AG09309 (cell line): ENCODE data around the gene CYP2W1.
"Not testable (repeated sequence)": the region's sequence is repeated elsewhere in the genome, so short reads cannot be mapped to it uniquely, and the experiment has no call there.

ENCODE experiments used
- DNase-seq: peaks from one replicate; pipeline ENCODE4 v3.0.0-alpha.2; 2010; ENCODE audit warnings: low read depth
- H3K4me3 ChIP-seq: 2 replicates; pipeline ENCODE4 v1.5.1; 2011; ENCODE audit warnings: mild to moderate bottlenecking, low read depth, low read length, moderate library complexity; ENCODE audit not compliant: control insufficient read depth
- TF ChIP-seq, protein P1 (sequence below): IDR thresholded peaks from 2 replicates; pipeline ENCODE4 v1.5.1; 2011; ENCODE audit warnings: mild to moderate bottlenecking, low read depth, low read length, inconsistent platforms; ENCODE audit not compliant: insufficient read depth, control insufficient read depth; ENCODE audit errors: missing control alignments

The CYP2W1 gene

GRCh38 chr7:996079-996872 is 13.3 kb downstream of the CYP2W1 start:
- no peak for DNase-seq
- TF ChIP-seq, protein P1, sequence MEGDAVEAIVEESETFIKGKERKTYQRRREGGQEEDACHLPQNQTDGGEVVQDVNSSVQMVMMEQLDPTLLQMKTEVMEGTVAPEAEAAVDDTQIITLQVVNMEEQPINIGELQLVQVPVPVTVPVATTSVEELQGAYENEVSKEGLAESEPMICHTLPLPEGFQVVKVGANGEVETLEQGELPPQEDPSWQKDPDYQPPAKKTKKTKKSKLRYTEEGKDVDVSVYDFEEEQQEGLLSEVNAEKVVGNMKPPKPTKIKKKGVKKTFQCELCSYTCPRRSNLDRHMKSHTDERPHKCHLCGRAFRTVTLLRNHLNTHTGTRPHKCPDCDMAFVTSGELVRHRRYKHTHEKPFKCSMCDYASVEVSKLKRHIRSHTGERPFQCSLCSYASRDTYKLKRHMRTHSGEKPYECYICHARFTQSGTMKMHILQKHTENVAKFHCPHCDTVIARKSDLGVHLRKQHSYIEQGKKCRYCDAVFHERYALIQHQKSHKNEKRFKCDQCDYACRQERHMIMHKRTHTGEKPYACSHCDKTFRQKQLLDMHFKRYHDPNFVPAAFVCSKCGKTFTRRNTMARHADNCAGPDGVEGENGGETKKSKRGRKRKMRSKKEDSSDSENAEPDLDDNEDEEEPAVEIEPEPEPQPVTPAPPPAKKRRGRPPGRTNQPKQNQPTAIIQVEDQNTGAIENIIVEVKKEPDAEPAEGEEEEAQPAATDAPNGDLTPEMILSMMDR: no peak
- no peak overlapping the region for H3K4me3 ChIP-seq

GRCh38 chr7:997404-998395 is 14.7 kb downstream of the CYP2W1 start:
- TF ChIP-seq, protein P1: no peak
- H3K4me3 ChIP-seq: no peak overlapping the region
- no peak for DNase-seq

DNA sequence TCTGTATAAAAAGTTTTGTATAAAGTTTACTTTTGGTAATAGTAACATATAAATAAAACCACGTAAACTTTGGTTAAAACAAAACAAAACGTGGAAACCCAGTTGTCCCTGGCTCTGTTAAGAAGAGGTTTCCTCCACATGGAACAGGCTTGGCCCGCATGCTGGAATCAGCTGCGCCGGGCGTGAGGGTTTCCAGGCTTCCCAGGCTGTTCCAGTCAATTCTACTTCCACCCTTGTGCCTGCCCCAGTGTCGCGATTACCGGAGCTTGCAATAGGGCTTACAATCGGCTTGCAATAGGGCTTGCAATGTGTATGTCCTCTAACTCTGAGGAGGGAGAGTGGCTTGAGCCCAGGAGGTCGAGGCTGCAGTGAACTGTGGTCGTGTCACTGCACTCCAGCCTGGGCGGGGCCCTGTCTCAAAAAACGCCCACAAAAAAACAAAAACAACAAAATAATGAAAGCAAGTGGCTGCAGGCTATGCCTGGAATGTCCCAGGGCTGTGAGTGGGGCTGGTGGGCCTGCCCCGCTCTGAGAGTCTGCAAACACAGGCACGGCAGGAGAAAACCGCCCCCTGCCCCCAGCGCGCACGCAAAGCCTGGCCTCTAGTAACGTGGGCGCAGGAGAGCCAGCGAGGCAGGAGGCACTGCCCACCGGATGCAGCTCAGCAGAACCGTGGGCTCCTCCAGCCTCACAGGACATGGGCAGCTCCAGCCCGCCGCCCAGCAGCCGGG is 16.3 kb downstream of the CYP2W1 start:
- TF ChIP-seq, protein P1: no peak
- no peak overlapping the region for H3K4me3 ChIP-seq
- no peak for DNase-seq

DNA sequence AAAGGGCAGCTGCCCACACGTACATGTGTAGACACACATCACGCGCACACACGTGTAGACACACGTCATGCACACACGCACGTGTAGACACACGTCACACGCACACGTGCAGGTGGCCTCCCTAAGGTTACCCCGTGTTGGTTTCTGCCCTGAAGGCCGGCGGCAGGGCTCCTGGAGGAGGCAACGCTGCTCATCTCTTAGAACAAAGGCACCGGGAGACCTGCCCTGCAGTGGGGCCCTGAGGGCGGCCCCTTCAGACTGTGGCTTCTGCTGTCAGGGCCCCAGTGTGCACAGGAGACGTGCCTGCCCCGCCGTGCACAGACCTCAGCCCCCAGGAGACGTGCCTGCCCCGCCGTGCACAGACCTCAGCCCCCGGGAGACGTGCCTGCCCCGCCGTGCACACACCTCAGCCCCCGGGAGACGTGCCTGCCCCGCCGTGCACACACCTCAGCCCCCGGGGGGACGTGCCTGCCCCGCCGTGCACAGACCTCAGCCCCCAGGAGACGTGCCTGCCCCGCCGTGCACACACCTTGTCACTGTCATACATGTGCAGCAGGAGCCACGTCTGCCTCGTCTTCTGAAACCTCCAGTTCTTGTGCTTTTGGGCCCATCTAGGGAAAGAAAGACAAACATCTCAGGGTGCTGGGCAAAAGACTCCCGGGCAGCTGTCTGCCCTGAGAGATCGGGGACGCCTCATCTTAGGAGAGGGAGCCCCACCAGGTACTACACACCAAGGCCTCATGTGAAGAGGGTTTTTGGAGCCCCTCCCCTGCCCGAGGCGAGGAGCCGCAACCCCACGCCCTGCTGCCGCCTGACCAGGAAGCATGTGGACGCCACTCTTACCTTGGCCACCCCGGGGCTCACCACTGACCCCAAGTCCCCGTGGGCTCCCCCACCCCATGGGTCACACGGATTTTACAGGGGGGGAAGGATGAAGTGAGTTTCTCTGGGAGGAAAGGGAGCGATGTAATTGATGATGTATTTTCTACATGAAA is 17.3 kb downstream of the CYP2W1 start:
- DNase-seq: no peak
- TF ChIP-seq, protein P1: no peak
- H3K4me3 ChIP-seq: no peak overlapping the region

DNA sequence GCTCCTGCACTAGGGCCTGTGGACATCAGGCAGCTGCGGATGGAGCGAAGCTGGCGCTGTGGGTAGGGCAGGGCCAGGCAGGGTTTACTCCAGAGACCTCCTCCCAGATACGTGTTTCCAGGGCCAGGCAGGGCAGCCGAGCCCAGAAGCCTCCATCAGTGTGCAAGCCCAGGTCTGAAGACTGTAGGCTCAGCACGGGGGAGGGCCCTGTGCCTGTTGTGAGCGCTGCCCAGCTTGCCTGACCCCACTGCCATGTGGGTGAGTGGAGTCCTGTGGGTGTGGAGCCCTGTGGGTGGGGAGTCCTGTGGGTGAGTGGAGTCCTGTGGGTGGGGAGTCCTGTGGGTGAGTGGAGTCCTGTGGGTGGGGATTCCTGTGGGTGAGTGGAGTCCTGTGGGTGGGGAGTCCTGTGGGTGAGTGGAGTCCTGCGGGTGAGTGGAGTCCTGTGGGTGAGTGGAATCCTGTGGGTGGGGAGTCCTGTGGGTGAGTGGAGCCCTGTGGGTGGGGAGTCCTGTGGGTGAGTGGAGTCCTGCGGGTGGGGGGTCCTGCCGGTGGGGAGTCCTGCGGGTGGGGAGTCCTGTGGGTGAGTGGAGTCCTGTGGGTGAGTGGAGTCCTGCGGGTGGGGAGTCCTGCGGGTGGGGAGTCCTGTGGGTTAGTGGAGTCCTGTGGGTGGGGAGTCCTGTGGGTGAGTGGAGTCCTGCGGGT is 18.2 kb downstream of the CYP2W1 start:
- H3K4me3 ChIP-seq: not testable (repeated sequence)

GRCh38 chr7:1002026-1002425 is 19.0 kb downstream of the CYP2W1 start:
- DNase-seq, H3K4me3 ChIP-seq: not testable (repeated sequence)

More for the DNA sequence above, 18.2 kb downstream of the CYP2W1 start:
- DNase-seq: not testable (repeated sequence)

- not testable (repeated sequence) for H3K4me3 ChIP-seq, DNase-seq
Observed at GRCh38 chr7:1002445-1002844, 19.5 kb downstream of the CYP2W1 start.
